Measurements from ENCODE around the gene CDK19.
"Not testable (repeated sequence)": the region's sequence is repeated elsewhere in the genome, so short reads cannot be mapped to it uniquely, and the experiment has no call there.

Gene CDK19

GRCh38 chr6:110813338-110814101, 1.7 kb downstream of the CDK19 start:
- TF ChIP-seq CTCF (conservative IDR thresholded peaks at IDR 0.05) (no peak), ZFX (IDR thresholded peaks at IDR 0.05) (no peak)
- H3K27ac ChIP-seq: peak overlapping the region; percentile 99

GRCh38 chr6:110812719-110813118, 2.5 kb downstream of the CDK19 start:
- no peak for TF ChIP-seq CTCF (conservative IDR thresholded peaks at IDR 0.05)
- TF ChIP-seq ZFX (IDR thresholded peaks at IDR 0.05): no peak
- H3K27ac ChIP-seq: no peak overlapping the region

GRCh38 chr6:110810896-110811586, 4.2 kb downstream of the CDK19 start:
- TF ChIP-seq CTCF (conservative IDR thresholded peaks at IDR 0.05) (no peak), ZFX (IDR thresholded peaks at IDR 0.05) (no peak)
- H3K27ac ChIP-seq: no peak overlapping the region

GRCh38 chr6:110809792-110810191, 5.5 kb downstream of the CDK19 start:
- H3K27ac ChIP-seq: no peak overlapping the region
- TF ChIP-seq ZFX (IDR thresholded peaks at IDR 0.05) (no peak), CTCF (conservative IDR thresholded peaks at IDR 0.05) (no peak)

GRCh38 chr6:110802175-110802574, 13.1 kb downstream of the CDK19 start:
- H3K27ac ChIP-seq: not testable (repeated sequence)

- TF ChIP-seq CTCF (conservative IDR thresholded peaks at IDR 0.05) (no peak), ZFX (IDR thresholded peaks at IDR 0.05) (no peak)
- no peak overlapping the region for H3K27ac ChIP-seq
These were observed 14.5 kb downstream of the CDK19 start for GRCh38 chr6:110800839-110801196.

- TF ChIP-seq CTCF (conservative IDR thresholded peaks at IDR 0.05) (no peak), ZFX (IDR thresholded peaks at IDR 0.05) (no peak)
These were observed 15.0 kb downstream of the CDK19 start for GRCh38 chr6:110800196-110800838.

More at GRCh38 chr6:110800196-110800838, 15.0 kb downstream of the CDK19 start:
- no peak overlapping the region for H3K27ac ChIP-seq

All from C4-2B (cell line).